MM.1S (cell line): ENCODE results near the gene LRIG3.

Experiments
- DNase-seq: peaks from one replicate; pipeline ENCODE4 v3.0.0-alpha.2; 2015
- H2AFZ ChIP-seq: fragments of 300-600 bp; sonication (generic); 2 replicates; pipeline ENCODE4 v1.6.0; 2016; ENCODE audit warnings: antibody characterized with exemption, low read length
- H3F3A ChIP-seq: fragments of 300-600 bp; sonication (generic); 2 replicates; pipeline ENCODE4 v1.6.1; 2016; ENCODE audit warnings: mild to moderate bottlenecking, antibody characterized with exemption, low read length, moderate library complexity, mixed read lengths; ENCODE audit not compliant: insufficient read depth
- H3K27ac ChIP-seq: fragments of 300-600 bp; sonication (generic); 2 replicates; pipeline ENCODE4 v1.5.1; 2016; ENCODE audit warnings: mild to moderate bottlenecking, low read length
- H3K27me3 ChIP-seq: fragments of 300-600 bp; sonication (generic); replicated peaks from 2 replicates; pipeline ENCODE4 v1.6.0; 2016; ENCODE audit warnings: low read length; ENCODE audit not compliant: insufficient read depth
- H3K36me3 ChIP-seq: fragments of 300-600 bp; sonication (generic); replicated peaks from 2 replicates; pipeline ENCODE4 v1.6.1; 2016; ENCODE audit warnings: mild to moderate bottlenecking, low read length, mixed read lengths; ENCODE audit not compliant: insufficient read depth
- H3K4me1 ChIP-seq: fragments of 300-600 bp; sonication (generic); 2 replicates; pipeline ENCODE4 v1.6.1; 2016; ENCODE audit warnings: low read length, mixed read lengths
- H3K4me2 ChIP-seq: fragments of 300-600 bp; sonication (generic); 2 replicates; pipeline ENCODE4 v1.6.0; 2016; ENCODE audit warnings: low read depth, low read length
- H3K4me3 ChIP-seq: fragments of 300-600 bp; sonication (generic); 2 replicates; pipeline ENCODE4 v1.5.1; 2016; ENCODE audit warnings: low read length, mixed read lengths
- H3K79me2 ChIP-seq: fragments of 300-600 bp; sonication (generic); 2 replicates; pipeline ENCODE4 v1.6.1; 2016; ENCODE audit warnings: mixed run types, low read length, mixed read lengths
- H3K9ac ChIP-seq: fragments of 300-600 bp; sonication (generic); 2 replicates; pipeline ENCODE4 v1.6.1; 2016; ENCODE audit warnings: low read length, mixed read lengths
- H3K9me2 ChIP-seq: fragments of 300-600 bp; sonication (generic); replicated peaks from 2 replicates; pipeline ENCODE4 v1.6.1; 2016; ENCODE audit warnings: mild to moderate bottlenecking, low read length, mixed read lengths; ENCODE audit not compliant: insufficient read depth
- H3K9me3 ChIP-seq: fragments of 300-600 bp; sonication (generic); replicated peaks from 2 replicates; pipeline ENCODE4 v1.6.1; 2016; ENCODE audit warnings: mild to moderate bottlenecking, low read length, mixed read lengths; ENCODE audit not compliant: insufficient read depth
- H4K20me1 ChIP-seq: fragments of 300-600 bp; sonication (generic); 2 replicates; pipeline ENCODE4 v1.6.1; 2016; ENCODE audit warnings: mild to moderate bottlenecking, low read length, moderate library complexity, mixed read lengths; ENCODE audit not compliant: insufficient read depth
- EZH2 ChIP-seq: fragments of 300-600 bp; sonication (generic); optimal IDR thresholded peaks from 2 replicates; pipeline ENCODE3; 2017; ENCODE audit warnings: low read depth, mild to moderate bottlenecking, antibody characterized with exemption, low read length, mixed read lengths
- EZH2phosphoT487 ChIP-seq: fragments of 300-600 bp; sonication (generic); IDR thresholded peaks from 2 replicates; pipeline ENCODE4 v1.6.1; 2018; ENCODE audit warnings: antibody characterized with exemption, low read length
- TF ChIP-seq, protein P1 (sequence below): fragments of 300-600 bp; sonication (generic); IDR thresholded peaks from 2 replicates; pipeline ENCODE4 v1.5.1; 2016; ENCODE audit warnings: antibody characterized with exemption, low read length, mixed read lengths

LRIG3 gene

GRCh38 chr12:58883576-58884334 lies 36.5 kb downstream of the LRIG3 start:
- H3K9me2 ChIP-seq, result no peaks in the 10 kb centered on the region
- H3K4me1 ChIP-seq, result no peaks in the 10 kb centered on the region
- H3K36me3 ChIP-seq, result no peaks in the 10 kb centered on the region
- no peak overlapping the region for H3K27ac ChIP-seq
- no peaks in the 10 kb centered on the region for H3K79me2 ChIP-seq
- TF ChIP-seq EZH2phosphoT487, result no peak
- TF ChIP-seq, protein P1, sequence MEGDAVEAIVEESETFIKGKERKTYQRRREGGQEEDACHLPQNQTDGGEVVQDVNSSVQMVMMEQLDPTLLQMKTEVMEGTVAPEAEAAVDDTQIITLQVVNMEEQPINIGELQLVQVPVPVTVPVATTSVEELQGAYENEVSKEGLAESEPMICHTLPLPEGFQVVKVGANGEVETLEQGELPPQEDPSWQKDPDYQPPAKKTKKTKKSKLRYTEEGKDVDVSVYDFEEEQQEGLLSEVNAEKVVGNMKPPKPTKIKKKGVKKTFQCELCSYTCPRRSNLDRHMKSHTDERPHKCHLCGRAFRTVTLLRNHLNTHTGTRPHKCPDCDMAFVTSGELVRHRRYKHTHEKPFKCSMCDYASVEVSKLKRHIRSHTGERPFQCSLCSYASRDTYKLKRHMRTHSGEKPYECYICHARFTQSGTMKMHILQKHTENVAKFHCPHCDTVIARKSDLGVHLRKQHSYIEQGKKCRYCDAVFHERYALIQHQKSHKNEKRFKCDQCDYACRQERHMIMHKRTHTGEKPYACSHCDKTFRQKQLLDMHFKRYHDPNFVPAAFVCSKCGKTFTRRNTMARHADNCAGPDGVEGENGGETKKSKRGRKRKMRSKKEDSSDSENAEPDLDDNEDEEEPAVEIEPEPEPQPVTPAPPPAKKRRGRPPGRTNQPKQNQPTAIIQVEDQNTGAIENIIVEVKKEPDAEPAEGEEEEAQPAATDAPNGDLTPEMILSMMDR, result no peak
- no peak for TF ChIP-seq EZH2
- no peaks in the 10 kb centered on the region for H3F3A ChIP-seq
- no peak overlapping the region for H3K4me2 ChIP-seq
- H3K27me3 ChIP-seq, result no peaks in the 10 kb centered on the region
- H3K9ac ChIP-seq, result no peak overlapping the region
- no peaks in the 10 kb centered on the region for H3K9me3 ChIP-seq
- H3K4me3 ChIP-seq, result no peak overlapping the region
- no peaks in the 10 kb centered on the region for H4K20me1 ChIP-seq
- DNase-seq, result no peak
- no peak overlapping the region for H2AFZ ChIP-seq

DNA sequence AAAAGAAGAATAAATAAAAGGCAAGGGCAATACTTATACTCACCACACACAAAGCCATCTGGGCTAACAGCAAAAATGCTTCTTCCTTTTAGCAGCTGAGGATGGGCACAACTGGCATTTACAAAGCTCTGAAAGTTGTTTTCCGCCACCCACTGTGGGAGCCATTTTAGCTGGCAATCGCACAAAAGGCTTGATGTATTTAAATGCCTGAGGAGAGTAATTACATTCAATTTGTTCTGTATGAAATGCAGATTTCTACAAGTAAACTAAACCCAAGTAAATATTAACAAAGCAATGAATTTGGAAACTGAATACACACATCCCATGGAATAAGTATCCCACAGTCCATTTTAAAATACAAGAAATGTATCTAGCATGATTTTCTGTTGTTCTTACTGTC lies 37.5 kb downstream of the LRIG3 start:
- H3K9ac ChIP-seq, result no peak overlapping the region
- no peaks in the 10 kb centered on the region for H3K36me3 ChIP-seq
- H3K79me2 ChIP-seq, result no peaks in the 10 kb centered on the region
- no peaks in the 10 kb centered on the region for H3K9me2 ChIP-seq
- H3K4me1 ChIP-seq, result no peaks in the 10 kb centered on the region
- TF ChIP-seq EZH2, result no peak
- no peak for TF ChIP-seq EZH2phosphoT487
- TF ChIP-seq, protein P1, result no peak
- DNase-seq, result no peak
- no peak overlapping the region for H3K4me3 ChIP-seq
- no peaks in the 10 kb centered on the region for H3K9me3 ChIP-seq
- H4K20me1 ChIP-seq, result no peaks in the 10 kb centered on the region
- H3K27ac ChIP-seq, result no peak overlapping the region
- H3F3A ChIP-seq, result no peaks in the 10 kb centered on the region
- no peaks in the 10 kb centered on the region for H3K27me3 ChIP-seq
- no peak overlapping the region for H3K4me2 ChIP-seq
- H2AFZ ChIP-seq, result no peak overlapping the region

- TF ChIP-seq, protein P1, result no peak
- TF ChIP-seq EZH2phosphoT487 (no peak), EZH2 (no peak)
- H3K9ac ChIP-seq, result no peak overlapping the region
- H3K27ac ChIP-seq, result no peak overlapping the region
- H3K9me3 ChIP-seq, result no peaks in the 10 kb centered on the region
- no peaks in the 10 kb centered on the region for H3K9me2 ChIP-seq
- DNase-seq, result no peak
- no peak overlapping the region for H3K4me2 ChIP-seq
- no peaks in the 10 kb centered on the region for H3F3A ChIP-seq
- no peaks in the 10 kb centered on the region for H3K79me2 ChIP-seq
- H3K4me1 ChIP-seq, result no peaks in the 10 kb centered on the region
- H3K4me3 ChIP-seq, result no peak overlapping the region
- no peak overlapping the region for H2AFZ ChIP-seq
- H3K36me3 ChIP-seq, result no peaks in the 10 kb centered on the region
- no peaks in the 10 kb centered on the region for H4K20me1 ChIP-seq
- H3K27me3 ChIP-seq, result no peaks in the 10 kb centered on the region
Measured at GRCh38 chr12:58881816-58882215, 38.5 kb downstream of the LRIG3 start.
